HG02759 (cell line): ENCODE measurements around the gene LRRC23.
"Not testable (repeated sequence)": the region's sequence is repeated elsewhere in the genome, so short reads cannot be mapped to it uniquely, and the experiment has no call there.

Source experiments
- ATAC-seq: cut with Tn5 transposase; IDR thresholded peaks from one replicate; pipeline ENCODE4 v1.9.1; 2021; ENCODE audit warnings: mild to moderate bottlenecking, moderate library complexity; ENCODE audit not compliant: unreplicated experiment

The LRRC23 gene

GRCh38 chr12:6904280-6905276 is at the start of gene LRRC23:
Gene LRRC23 (plus strand): TSS chr12:6904822. CDS start chr12:6905634, 812 bp downstream.
- peak; percentile 97 for ATAC-seq

GRCh38 chr12:6855322-6855721 is 49.3 kb upstream of the LRRC23 start:
- ATAC-seq: no peak

GRCh38 chr12:6858799-6859198 is 45.8 kb upstream of the LRRC23 start:
- ATAC-seq: no peak

GRCh38 chr12:6860116-6860515 is 44.5 kb upstream of the LRRC23 start:
- ATAC-seq: no peak

- no peak for ATAC-seq
Measured at GRCh38 chr12:6860942-6861341, 43.7 kb upstream of the LRRC23 start.

GRCh38 chr12:6861391-6861790 is 43.2 kb upstream of the LRRC23 start:
- no peak for ATAC-seq

- no peak for ATAC-seq
Measured at GRCh38 chr12:6863033-6863432, 41.6 kb upstream of the LRRC23 start.

GRCh38 chr12:6863586-6864321 is 40.9 kb upstream of the LRRC23 start:
- no peak for ATAC-seq

- ATAC-seq: not testable (repeated sequence)
Measured at GRCh38 chr12:6865307-6865706, 39.3 kb upstream of the LRRC23 start.

GRCh38 chr12:6866163-6866919 is 38.3 kb upstream of the LRRC23 start:
- no peak for ATAC-seq

- peak; percentile 18 for ATAC-seq
Measured at GRCh38 chr12:6866920-6867412, 37.7 kb upstream of the LRRC23 start.

- peak; percentile 65 for ATAC-seq
Measured at GRCh38 chr12:6867413-6868210, 37.0 kb upstream of the LRRC23 start, which contains the start of gene TPI1. Gene TPI1 (plus strand): TSS chr12:6867531. CDS start chr12:6867567, 36 bp downstream.

- no peak for ATAC-seq
Measured at GRCh38 chr12:6868211-6869048, 36.2 kb upstream of the LRRC23 start.

- ATAC-seq: no peak
Measured at GRCh38 chr12:6869049-6870021, 35.3 kb upstream of the LRRC23 start.

GRCh38 chr12:6870304-6870703 is 34.3 kb upstream of the LRRC23 start:
- not testable (repeated sequence) for ATAC-seq

- ATAC-seq: no peak
Measured at GRCh38 chr12:6871052-6871957, 33.3 kb upstream of the LRRC23 start.
